GM19438 (cell line): ENCODE data around the gene FGGY.
"Not testable (repeated sequence)": the region's sequence is repeated elsewhere in the genome, so short reads cannot be mapped to it uniquely, and the experiment has no call there.

Experiments
- ATAC-seq: cut with Tn5 transposase; IDR thresholded peaks from one replicate; pipeline ENCODE4 v1.9.1; 2021; ENCODE audit warnings: low read depth; ENCODE audit not compliant: unreplicated experiment

The FGGY gene, protein sequence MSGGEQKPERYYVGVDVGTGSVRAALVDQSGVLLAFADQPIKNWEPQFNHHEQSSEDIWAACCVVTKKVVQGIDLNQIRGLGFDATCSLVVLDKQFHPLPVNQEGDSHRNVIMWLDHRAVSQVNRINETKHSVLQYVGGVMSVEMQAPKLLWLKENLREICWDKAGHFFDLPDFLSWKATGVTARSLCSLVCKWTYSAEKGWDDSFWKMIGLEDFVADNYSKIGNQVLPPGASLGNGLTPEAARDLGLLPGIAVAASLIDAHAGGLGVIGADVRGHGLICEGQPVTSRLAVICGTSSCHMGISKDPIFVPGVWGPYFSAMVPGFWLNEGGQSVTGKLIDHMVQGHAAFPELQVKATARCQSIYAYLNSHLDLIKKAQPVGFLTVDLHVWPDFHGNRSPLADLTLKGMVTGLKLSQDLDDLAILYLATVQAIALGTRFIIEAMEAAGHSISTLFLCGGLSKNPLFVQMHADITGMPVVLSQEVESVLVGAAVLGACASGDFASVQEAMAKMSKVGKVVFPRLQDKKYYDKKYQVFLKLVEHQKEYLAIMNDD

GRCh38 chr1:59296358-59297256 is at the start of gene FGGY:
Gene FGGY, plus strand, starts transcription at chr1:59297094. Its CDS starts 24,456 bp downstream, at chr1:59321550.
- peak; percentile 89 for ATAC-seq

- no peak for ATAC-seq
Observed at GRCh38 chr1:59248758-59249157, 48.1 kb upstream of the FGGY start.

- no peak for ATAC-seq
Observed at GRCh38 chr1:59249396-59250137, 47.3 kb upstream of the FGGY start.

GRCh38 chr1:59251061-59251460 is 45.8 kb upstream of the FGGY start:
- not testable (repeated sequence) for ATAC-seq

GRCh38 chr1:59256429-59256828 is 40.5 kb upstream of the FGGY start:
- not testable (repeated sequence) for ATAC-seq

DNA sequence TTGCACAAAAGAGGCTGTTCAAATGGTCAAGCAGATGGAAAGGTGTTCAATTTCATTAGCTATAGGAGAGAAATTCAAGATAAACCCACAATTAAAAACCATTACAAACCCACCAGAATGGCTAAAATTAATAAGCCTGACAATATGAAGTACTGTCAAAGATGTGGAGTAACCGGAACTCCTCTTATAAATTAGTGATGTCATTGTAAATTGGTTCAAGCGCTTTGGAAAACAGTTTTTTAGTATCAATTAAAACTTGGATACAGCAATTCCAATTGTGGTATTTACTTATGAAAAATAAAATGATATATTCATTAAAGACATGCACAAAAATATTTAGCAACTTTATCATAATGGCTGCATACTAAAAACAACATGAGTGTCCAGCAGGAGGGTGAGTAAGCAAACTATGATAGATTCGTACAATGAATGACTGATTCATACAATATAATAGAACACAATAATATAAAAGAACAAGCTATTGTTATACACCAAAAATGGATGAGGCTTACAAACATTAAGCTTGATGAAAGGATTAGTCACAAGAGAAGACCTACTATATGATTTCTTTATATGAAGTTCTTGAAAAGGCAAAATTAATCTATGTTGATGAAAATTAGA is 38.4 kb upstream of the FGGY start:
- ATAC-seq = no peak

DNA sequence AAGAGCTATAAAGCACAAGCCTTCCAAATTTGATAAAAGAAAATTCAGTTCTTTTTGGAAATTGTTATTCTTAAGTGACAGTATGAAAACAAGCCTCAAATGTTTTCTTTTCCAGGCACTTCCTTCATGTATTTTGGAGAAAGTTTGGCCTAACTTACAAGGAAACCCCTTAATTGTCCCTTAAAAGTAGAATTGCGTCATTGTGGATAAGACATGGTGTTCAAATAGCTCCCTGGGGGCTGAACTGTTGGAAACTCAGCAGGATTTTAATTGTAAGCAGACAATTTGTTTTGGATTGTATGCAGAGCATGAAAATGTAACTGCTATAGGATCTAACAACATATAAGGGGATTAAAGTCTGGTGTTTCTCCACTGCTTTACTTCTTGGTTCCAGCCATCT is 35.4 kb upstream of the FGGY start:
- no peak for ATAC-seq

GRCh38 chr1:59262631-59263030 is 34.3 kb upstream of the FGGY start:
- ATAC-seq = no peak

- ATAC-seq = no peak
Observed at GRCh38 chr1:59263111-59263510, 33.8 kb upstream of the FGGY start.

DNA sequence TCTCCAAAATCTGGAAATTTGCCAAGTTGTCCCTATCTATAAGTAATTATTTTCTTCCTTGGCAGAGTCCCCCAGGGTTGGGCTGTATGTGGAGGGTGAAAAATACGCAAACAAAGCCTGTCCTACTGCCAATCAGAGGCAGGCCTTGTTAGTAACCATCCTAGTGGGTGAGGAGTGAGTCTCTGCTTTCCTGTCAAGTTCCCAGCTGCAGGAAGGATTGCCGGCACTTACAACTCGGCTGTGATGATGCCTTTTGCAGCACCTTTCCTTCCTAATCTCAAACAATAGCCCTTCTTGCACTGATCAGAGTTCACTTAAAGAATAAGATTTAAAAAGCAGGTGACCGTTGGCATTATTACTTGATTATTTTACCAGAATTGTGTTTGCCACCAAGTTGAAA is 31.3 kb upstream of the FGGY start:
- no peak for ATAC-seq

- peak; percentile 76 for ATAC-seq
Observed at GRCh38 chr1:59266180-59266926, 30.5 kb upstream of the FGGY start.

DNA sequence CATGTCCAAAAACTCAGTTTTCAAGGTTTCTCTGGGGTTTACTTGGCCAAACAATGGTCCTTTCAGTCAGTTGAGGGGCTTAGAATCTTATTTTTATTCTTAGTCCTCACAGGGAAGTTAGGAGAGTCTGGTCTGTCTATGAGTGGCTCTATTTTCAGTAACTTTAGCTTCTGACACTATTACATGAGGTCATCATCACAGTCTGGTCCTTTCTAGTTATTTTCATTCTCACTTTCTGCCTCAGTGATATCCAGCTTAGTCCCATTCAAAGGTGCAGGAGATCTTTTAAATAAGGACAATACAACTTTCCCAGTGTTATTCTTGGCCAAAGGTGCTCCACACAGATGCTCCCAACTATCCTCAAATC is 30.0 kb upstream of the FGGY start:
- ATAC-seq = peak; percentile 37

DNA sequence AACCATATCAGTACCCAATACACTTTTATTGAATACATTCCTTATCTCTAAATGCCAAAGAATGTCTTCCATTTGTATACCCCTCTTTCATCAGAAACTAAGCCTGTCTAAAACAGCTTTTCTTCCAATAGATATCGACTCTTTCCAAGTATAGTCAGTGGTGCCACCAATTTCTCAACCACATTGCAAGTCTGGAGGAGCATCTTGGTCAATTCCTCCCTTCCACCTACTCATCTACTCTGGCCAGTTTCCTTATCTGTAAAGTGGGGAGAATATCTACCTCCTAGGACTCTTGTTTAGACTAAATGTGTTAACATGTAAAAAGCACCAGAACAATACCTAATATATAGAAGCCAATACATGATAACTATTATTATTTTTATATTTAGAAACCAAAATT is 28.5 kb upstream of the FGGY start:
- no peak for ATAC-seq

GRCh38 chr1:59271561-59272260 is 25.2 kb upstream of the FGGY start:
- no peak for ATAC-seq

- peak; percentile 67 for ATAC-seq
Observed at GRCh38 chr1:59272507-59272906, 24.4 kb upstream of the FGGY start.

GRCh38 chr1:59276439-59276851 is 20.4 kb upstream of the FGGY start:
- no peak for ATAC-seq

- no peak for ATAC-seq
Observed at GRCh38 chr1:59278780-59279354, 18.0 kb upstream of the FGGY start.

GRCh38 chr1:59279645-59280044 is 17.2 kb upstream of the FGGY start:
- no peak for ATAC-seq

DNA sequence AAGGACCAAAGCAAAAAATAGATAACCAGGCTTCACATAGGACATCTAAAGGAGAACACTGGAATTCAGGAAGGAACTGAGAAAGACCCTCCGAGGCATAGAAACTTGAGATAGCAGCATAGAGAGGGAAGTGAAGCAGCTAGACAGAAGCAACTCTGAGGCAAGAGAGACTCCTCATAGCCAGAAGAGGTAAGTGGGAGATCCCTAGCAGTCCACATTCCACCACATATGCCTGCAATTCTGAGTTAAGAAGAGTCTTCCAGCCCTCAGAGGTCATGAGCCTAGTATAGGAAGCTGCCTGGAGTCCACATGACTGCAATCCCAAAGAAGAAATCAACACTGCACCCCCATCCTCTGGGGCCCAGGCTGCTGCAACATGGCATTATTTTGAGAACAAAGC is 13.9 kb upstream of the FGGY start:
- no peak for ATAC-seq
